OCI-LY7 (cell line): ENCODE measurements around the gene MAST2. TPM values are rescaled to one million over a fixed set of nuclear protein-coding genes. Genes with fewer than 3 reads are reported as not detected.
A peak's percentile ranks its signal among the peaks of the same experiment; 100 is the strongest.

Experiments used
- BruUV-seq: library from RNA; stranded (reverse); fragments of 400-500 nt; replicated peaks from 2 replicates; lab custom pipeline; 2021; lab: Mats Ljungman, UMichigan
- CTCF ChIA-PET: fragments of 300-600 bp; sonication (Branson Sonifier 250); formaldehyde crosslinking; loops from one replicate; lab custom pipeline; 2022; ENCODE audit warnings: antibody characterized with exemption; ENCODE audit not compliant: unreplicated experiment; lab: Charles Lee
- POLR2A ChIA-PET: fragments of 300-600 bp; sonication (Branson Sonifier 250); formaldehyde crosslinking; loops from one replicate; lab custom pipeline; 2022; ENCODE audit warnings: antibody characterized with exemption; lab: Charles Lee
- DNase-seq: peaks from one replicate; pipeline ENCODE4 v3.0.0-alpha.2; 2015; ENCODE audit warnings: low spot score
- H2AFZ ChIP-seq: fragments of 200-600 bp; sonication (generic), shearing (Covaris generic); 2 replicates; pipeline ENCODE4 v1.6.1; 2014; ENCODE audit warnings: mild to moderate bottlenecking, antibody characterized with exemption, low read length, moderate library complexity
- H3K27ac ChIP-seq: fragments of 200-600 bp; sonication (generic); 2 replicates; pipeline ENCODE4 v1.5.1; 2014; ENCODE audit warnings: mixed run types, low read depth, mild to moderate bottlenecking, moderate library complexity, low read length, inconsistent platforms; ENCODE audit not compliant: poor library complexity, severe bottlenecking
- H3K36me3 ChIP-seq: fragments of 200-600 bp; sonication (generic); 2 replicates; pipeline ENCODE4 v1.6.1; 2014; ENCODE audit warnings: mild to moderate bottlenecking, antibody characterized with exemption, low read length, moderate library complexity, mixed read lengths; ENCODE audit not compliant: insufficient read depth
- H3K4me1 ChIP-seq: fragments of 200-600 bp; sonication (generic); 2 replicates; pipeline ENCODE4 v1.5.1; 2014; ENCODE audit warnings: mild to moderate bottlenecking, low read length; ENCODE audit not compliant: insufficient read depth, poor library complexity, severe bottlenecking
- H3K4me2 ChIP-seq: fragments of 200-600 bp; sonication (generic); 2 replicates; pipeline ENCODE4 v1.6.1; 2014; ENCODE audit warnings: mild to moderate bottlenecking, low read length
- H3K4me3 ChIP-seq: fragments of 200-600 bp; sonication (generic); 2 replicates; pipeline ENCODE4 v1.5.1; 2014; ENCODE audit warnings: mild to moderate bottlenecking, low read depth, low read length; ENCODE audit not compliant: poor library complexity, severe bottlenecking
- H3K79me2 ChIP-seq: fragments of 200-600 bp; sonication (generic); 2 replicates; pipeline ENCODE4 v1.6.1; 2016; ENCODE audit warnings: low read depth, mild to moderate bottlenecking, low read length, moderate library complexity, mixed read lengths; ENCODE audit not compliant: insufficient read depth
- H3K9me2 ChIP-seq: fragments of 200-600 bp; sonication (generic); 2 replicates; pipeline ENCODE4 v1.6.1; 2016; ENCODE audit warnings: mild to moderate bottlenecking, low read length, mixed read lengths; ENCODE audit not compliant: insufficient read depth
- H3K9me3 ChIP-seq: fragments of 200-600 bp; sonication (generic); 2 replicates; pipeline ENCODE4 v1.6.1; 2014; ENCODE audit warnings: mild to moderate bottlenecking, mixed run types, low read length, mixed read lengths
- H4K20me1 ChIP-seq: fragments of 200-600 bp; sonication (generic); 2 replicates; pipeline ENCODE4 v1.6.1; 2014; ENCODE audit warnings: mild to moderate bottlenecking, antibody characterized with exemption, low read length, moderate library complexity, mixed read lengths; ENCODE audit not compliant: insufficient read depth
- EZH2phosphoT487 ChIP-seq: fragments of 200-600 bp; sonication (generic); IDR thresholded peaks from 2 replicates; pipeline ENCODE4 v1.6.1; 2018; ENCODE audit warnings: low read depth, borderline replicate concordance, mild to moderate bottlenecking, mixed run types, antibody characterized with exemption, low read length, moderate library complexity, mixed read lengths
- intact Hi-C: fragments of 100-400 bp; cut with micrococcal nuclease; formaldehyde crosslinking; loops from one replicate; pipeline ENCODE4 v1.10.0; 2022; ENCODE audit not compliant: unreplicated experiment
- total RNA-seq, 2 experiments: library from RNA; depleted of rRNA in 1 of 2; stranded (reverse); fragments of >200 nt in 1 of 2; shearing (Covaris generic) in 1 of 2; gene quantifications; 2 replicates each; pipeline ENCODE4 v1.2.3, GENCODE V29; 2014 to 2022
- TF ChIP-seq, protein P1 (sequence below): fragments of 200-600 bp; sonication (generic); conservative IDR thresholded peaks from 2 replicates; pipeline ENCODE4 v1.5.1; 2014; ENCODE audit warnings: mild to moderate bottlenecking, antibody characterized with exemption, low read length, moderate library complexity, mixed read lengths

MAST2 gene
- total RNA-seq, 2 experiments from 2014 or later, result 32.1 to 67.2 TPM

DNA sequence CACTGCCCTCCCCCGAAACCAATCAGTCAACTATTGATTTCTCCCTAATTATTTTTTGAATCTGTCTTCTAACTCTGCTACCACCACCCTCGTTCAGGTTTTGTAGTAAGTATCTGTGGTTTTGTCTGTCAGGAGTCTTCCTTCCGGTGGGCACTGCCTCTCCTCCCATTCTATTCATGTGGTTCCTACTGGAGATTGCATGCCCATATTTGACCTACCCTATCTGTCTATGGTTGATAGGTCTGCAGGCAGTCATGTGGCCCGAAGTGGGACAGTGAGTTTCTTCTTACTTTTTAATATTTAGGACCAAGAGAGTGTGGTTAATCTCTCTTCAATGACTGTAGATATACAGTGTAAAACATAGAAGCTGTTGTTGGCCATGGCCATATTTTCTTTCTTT lies 17.8 kb upstream of the MAST2 start:
- ChIA-PET CTCF (no interaction called here), POLR2A (no interaction called here)
- peak overlapping the region; percentile 84; the same call in 1 of the 2 replicates for H2AFZ ChIP-seq
- H3K79me2 ChIP-seq, result no peaks in the 10 kb centered on the region
- H3K4me3 ChIP-seq, result no peak overlapping the region
- H3K4me2 ChIP-seq, result peak overlapping the region; percentile 70
- H3K4me1 ChIP-seq, result peaks cover 20% of the 10 kb centered on the region
- no peaks in the 10 kb centered on the region for H3K9me2 ChIP-seq
- TF ChIP-seq, protein P1, sequence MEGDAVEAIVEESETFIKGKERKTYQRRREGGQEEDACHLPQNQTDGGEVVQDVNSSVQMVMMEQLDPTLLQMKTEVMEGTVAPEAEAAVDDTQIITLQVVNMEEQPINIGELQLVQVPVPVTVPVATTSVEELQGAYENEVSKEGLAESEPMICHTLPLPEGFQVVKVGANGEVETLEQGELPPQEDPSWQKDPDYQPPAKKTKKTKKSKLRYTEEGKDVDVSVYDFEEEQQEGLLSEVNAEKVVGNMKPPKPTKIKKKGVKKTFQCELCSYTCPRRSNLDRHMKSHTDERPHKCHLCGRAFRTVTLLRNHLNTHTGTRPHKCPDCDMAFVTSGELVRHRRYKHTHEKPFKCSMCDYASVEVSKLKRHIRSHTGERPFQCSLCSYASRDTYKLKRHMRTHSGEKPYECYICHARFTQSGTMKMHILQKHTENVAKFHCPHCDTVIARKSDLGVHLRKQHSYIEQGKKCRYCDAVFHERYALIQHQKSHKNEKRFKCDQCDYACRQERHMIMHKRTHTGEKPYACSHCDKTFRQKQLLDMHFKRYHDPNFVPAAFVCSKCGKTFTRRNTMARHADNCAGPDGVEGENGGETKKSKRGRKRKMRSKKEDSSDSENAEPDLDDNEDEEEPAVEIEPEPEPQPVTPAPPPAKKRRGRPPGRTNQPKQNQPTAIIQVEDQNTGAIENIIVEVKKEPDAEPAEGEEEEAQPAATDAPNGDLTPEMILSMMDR, result no peak
- no peak for TF ChIP-seq EZH2phosphoT487
- H4K20me1 ChIP-seq, result no peaks in the 10 kb centered on the region
- intact Hi-C loops, result no loop called here
- no peak overlapping the region for H3K27ac ChIP-seq
- H3K9me3 ChIP-seq, result no peaks in the 10 kb centered on the region; the same call in 1 of the 2 replicates
- H3K36me3 ChIP-seq, result no peaks in the 10 kb centered on the region
- no TSS peak for BruUV-seq
- peak; percentile 47 for DNase-seq

DNA sequence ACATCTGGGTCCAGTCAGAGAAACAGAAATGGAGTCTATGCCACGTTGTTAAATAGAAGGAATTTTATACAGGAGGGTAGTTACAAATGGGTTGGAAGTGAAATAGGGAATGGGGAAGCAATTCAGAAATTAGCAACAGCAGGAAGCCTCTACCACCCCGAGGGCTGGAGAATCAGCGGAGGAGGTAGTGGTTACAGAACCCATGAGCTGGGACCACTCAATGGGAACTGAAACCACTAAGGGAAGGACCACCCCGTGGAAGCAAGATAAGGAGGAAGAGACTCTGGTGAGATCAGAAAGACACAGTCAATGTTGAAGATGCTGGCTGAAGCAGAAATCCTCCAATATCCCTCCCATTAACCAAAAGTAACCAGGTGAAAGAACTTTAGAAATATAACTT lies 15.5 kb upstream of the MAST2 start:
- H3K36me3 ChIP-seq, result no peaks in the 10 kb centered on the region
- no TSS peak for BruUV-seq
- no peak overlapping the region for H3K27ac ChIP-seq
- H2AFZ ChIP-seq, result no peak overlapping the region
- CTCF ChIA-PET, result no interaction called here
- TF ChIP-seq, protein P1, result no peak
- no peak for TF ChIP-seq EZH2phosphoT487
- peak overlapping the region; percentile 10; the same call in 1 of the 2 replicates for H3K4me2 ChIP-seq
- POLR2A ChIA-PET, result no interaction called here
- intact Hi-C loops, result no loop called here
- DNase-seq, result peak; percentile 27
- H3K4me1 ChIP-seq, result peaks cover 20% of the 10 kb centered on the region
- no peaks in the 10 kb centered on the region for H3K9me2 ChIP-seq
- H3K9me3 ChIP-seq, result no peaks in the 10 kb centered on the region; the same call in 1 of the 2 replicates
- H4K20me1 ChIP-seq, result no peaks in the 10 kb centered on the region
- H3K79me2 ChIP-seq, result no peaks in the 10 kb centered on the region
- H3K4me3 ChIP-seq, result no peak overlapping the region

DNA sequence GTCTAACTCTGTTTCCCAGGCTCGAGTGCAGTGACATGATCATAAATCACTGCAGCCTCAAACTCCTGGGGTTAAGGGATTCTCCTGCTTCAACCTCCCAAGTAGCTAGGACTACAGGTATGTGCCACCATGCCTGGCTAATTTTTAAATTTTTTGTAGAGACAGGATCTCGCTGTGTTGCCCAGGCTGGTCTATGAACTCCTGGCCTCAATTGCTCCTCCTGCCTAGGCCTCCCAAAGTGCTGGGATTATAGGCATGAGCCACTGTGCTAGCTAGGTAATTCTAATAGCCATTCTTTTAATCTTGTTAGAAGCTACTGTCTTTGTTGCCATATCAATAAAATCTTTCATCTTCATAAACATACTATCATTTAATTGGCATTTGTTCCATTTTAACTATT lies 13.8 kb upstream of the MAST2 start:
- Histone ChIP-seq H4K20me1 (no peaks in the 10 kb centered on the region), H3K79me2 (no peaks in the 10 kb centered on the region), H3K4me3 (no peak overlapping the region), H2AFZ (no peak overlapping the region), H3K4me1 (peaks cover 37% of the 10 kb centered on the region), H3K4me2 (no peak overlapping the region), H3K27ac (no peak overlapping the region), H3K36me3 (no peaks in the 10 kb centered on the region), H3K9me3 (no peaks in the 10 kb centered on the region; the same call in 1 of the 2 replicates), H3K9me2 (no peaks in the 10 kb centered on the region)
- no peak for DNase-seq
- ChIA-PET CTCF (no interaction called here), POLR2A (no interaction called here)
- no peak for TF ChIP-seq EZH2phosphoT487
- TF ChIP-seq, protein P1, result no peak
- intact Hi-C loops, result no loop called here
- BruUV-seq, result no TSS peak
